GM12801 (cell line): ENCODE results near the gene SFR1.

ENCODE experiments used
- CTCF ChIP-seq: IDR thresholded peaks from one replicate; pipeline ENCODE4 v1.5.1; 2011; ENCODE audit warnings: control low read depth; ENCODE audit not compliant: insufficient read length; ENCODE audit errors: extremely low read depth

SFR1 gene

GRCh38 chr10:104121485-104122224, at the start of gene SFR1:
SFR1 (plus strand) TSS chr10:104122171; CDS start chr10:104122184, 13 bp downstream.
- no peak for TF ChIP-seq CTCF

- TF ChIP-seq CTCF = no peak
Observed at GRCh38 chr10:104072786-104073185, 49.2 kb upstream of the SFR1 start.

- no peak for TF ChIP-seq CTCF
Observed at GRCh38 chr10:104074505-104074904, 47.5 kb upstream of the SFR1 start.

- TF ChIP-seq CTCF = no peak
Observed at GRCh38 chr10:104076743-104077160, 45.2 kb upstream of the SFR1 start.

GRCh38 chr10:104077247-104077646, 44.7 kb upstream of the SFR1 start:
- TF ChIP-seq CTCF = no peak

GRCh38 chr10:104077663-104078151, 44.3 kb upstream of the SFR1 start:
- no peak for TF ChIP-seq CTCF

GRCh38 chr10:104080762-104081161, 41.2 kb upstream of the SFR1 start:
- TF ChIP-seq CTCF = no peak
